ENCODE measurements around the gene RAB34.

GRCh38 chr17:28722417-28723158, 4.9 kb upstream of the RAB34 start:
- TF ChIP-seq POLR2AphosphoS5 (IDR thresholded peaks at IDR 0.05) (no peak), POLR2A (IDR thresholded peaks at IDR 0.05) (no peak)
- TF ChIP-seq, protein P1, sequence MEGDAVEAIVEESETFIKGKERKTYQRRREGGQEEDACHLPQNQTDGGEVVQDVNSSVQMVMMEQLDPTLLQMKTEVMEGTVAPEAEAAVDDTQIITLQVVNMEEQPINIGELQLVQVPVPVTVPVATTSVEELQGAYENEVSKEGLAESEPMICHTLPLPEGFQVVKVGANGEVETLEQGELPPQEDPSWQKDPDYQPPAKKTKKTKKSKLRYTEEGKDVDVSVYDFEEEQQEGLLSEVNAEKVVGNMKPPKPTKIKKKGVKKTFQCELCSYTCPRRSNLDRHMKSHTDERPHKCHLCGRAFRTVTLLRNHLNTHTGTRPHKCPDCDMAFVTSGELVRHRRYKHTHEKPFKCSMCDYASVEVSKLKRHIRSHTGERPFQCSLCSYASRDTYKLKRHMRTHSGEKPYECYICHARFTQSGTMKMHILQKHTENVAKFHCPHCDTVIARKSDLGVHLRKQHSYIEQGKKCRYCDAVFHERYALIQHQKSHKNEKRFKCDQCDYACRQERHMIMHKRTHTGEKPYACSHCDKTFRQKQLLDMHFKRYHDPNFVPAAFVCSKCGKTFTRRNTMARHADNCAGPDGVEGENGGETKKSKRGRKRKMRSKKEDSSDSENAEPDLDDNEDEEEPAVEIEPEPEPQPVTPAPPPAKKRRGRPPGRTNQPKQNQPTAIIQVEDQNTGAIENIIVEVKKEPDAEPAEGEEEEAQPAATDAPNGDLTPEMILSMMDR (IDR thresholded peaks at IDR 0.05): no peak

Measured in breast epithelium (tissue), 3 donors.